ENCODE results near the gene SERPINC1. TPM values are rescaled to one million over a fixed set of nuclear protein-coding genes. Genes with fewer than 3 reads are reported as not detected.
"Not testable (repeated sequence)": the region's sequence is repeated elsewhere in the genome, so short reads cannot be mapped to it uniquely, and the experiment has no call there.

The SERPINC1 gene
- polyA plus RNA-seq: 0.14 to 0.26 TPM (median 0.18 TPM) in 3 replicates
- polyA plus RNA-seq (2011; ENCODE audit: low read depth): 0.36 TPM
- 0.06 and 0.17 TPM in 2 replicates for polyA plus RNA-seq (2011; cell fraction: cytosol; rRNA removed)
- polyA plus RNA-seq (2011; cell fraction: nucleus; rRNA removed): 0.59 and 0.72 TPM in 2 replicates
- 0.09 and 0.17 TPM in 2 replicates for polyA plus RNA-seq (2012; ENCODE audit: low replicate concordance)
- 0.43 TPM in 1 of 3 replicates, not detected in the others for polyA minus RNA-seq
- not detected for polyA minus RNA-seq (2011; cell fraction: cytosol; rRNA and poly(A)+ RNA removed)
- 0.54 TPM in 1 of 2 replicates, not detected in the other for polyA minus RNA-seq (2011; cell fraction: nucleus; rRNA and poly(A)+ RNA removed)

DNA sequence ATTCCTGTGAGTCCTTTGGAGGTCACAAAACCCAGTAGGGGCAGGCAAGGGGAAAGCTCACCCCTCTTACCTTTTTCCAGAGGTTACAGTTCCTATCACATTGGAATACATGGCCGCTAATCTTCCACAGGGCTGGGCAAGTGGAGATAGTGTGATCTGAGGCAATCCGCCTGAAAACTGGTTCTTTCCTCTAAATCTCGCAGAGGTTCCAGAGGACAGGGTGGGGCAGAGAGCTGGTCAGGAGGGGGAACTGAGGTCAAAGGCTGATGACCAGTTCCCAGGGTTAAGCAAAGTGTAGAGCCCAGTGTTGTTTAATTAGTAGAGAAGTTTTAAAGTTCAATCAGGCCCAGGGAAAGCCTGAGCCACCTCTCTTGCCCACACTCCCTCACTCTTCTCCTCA lies at the start of gene SERPINC1:
Gene SERPINC1 (minus strand): TSS at position 179 of the 400 bp plus-strand sequence. CDS start 68 bp downstream, at position 111.
- dilution Hi-C loops (cut with MboI; ENCODE audit: extremely low pct_ligation_motif_present, low sequenced_read_pairs): no loop called here
- Histone ChIP-seq H3K4me3 (ENCODE audit: control insufficient read depth in 2 of 3, extremely low read depth in 1 of 3, insufficient read depth in 2 of 3, low read depth in 1 of 3, low read length in 3 of 3) (no peak within 1 kb of the TSS), H3K27me3 (ENCODE audit: control insufficient read depth, extremely low read depth, insufficient read depth, low read length) (no peaks in the 10 kb centered on the region), H3K9me1 (ENCODE audit: control insufficient read depth, extremely low read depth, insufficient read depth, low read length) (no peaks in the 10 kb centered on the region), H3K4me2 (ENCODE audit: control insufficient read depth, extremely low read depth, insufficient read depth, low read depth, low read length) (no peak within 1 kb of the TSS), H3K79me2 (ENCODE audit: control insufficient read depth, insufficient read depth, low read length) (no peaks in the 10 kb centered on the region), H2AFZ (ENCODE audit: control insufficient read depth, low read length) (no peak within 1 kb of the TSS), H4K20me1 (ENCODE audit: control insufficient read depth, extremely low read depth, insufficient read depth, low read length) (no peaks in the 10 kb centered on the region), H3K4me1 (ENCODE audit: control insufficient read depth, extremely low read depth, insufficient read depth, low read length) (no peaks in the 10 kb centered on the region), H3K36me3 (ENCODE audit: control insufficient read depth in 2 of 2, extremely low read depth in 1 of 2, insufficient read depth in 2 of 2, low read length in 2 of 2) (no peaks in the 10 kb centered on the region), H3K9me3 (ENCODE audit: control insufficient read depth, low read depth, low read length) (no peaks in the 10 kb centered on the region), H3K27ac (ENCODE audit: control insufficient read depth, insufficient read depth, low read length) (no peak within 1 kb of the TSS), H3K9ac (ENCODE audit: control insufficient read depth, extremely low read depth, insufficient read depth, low read length) (no peak within 1 kb of the TSS)
- DNase-seq (ENCODE audit: low read depth, low spot score): no peak
- TF ChIP-seq, protein P1, sequence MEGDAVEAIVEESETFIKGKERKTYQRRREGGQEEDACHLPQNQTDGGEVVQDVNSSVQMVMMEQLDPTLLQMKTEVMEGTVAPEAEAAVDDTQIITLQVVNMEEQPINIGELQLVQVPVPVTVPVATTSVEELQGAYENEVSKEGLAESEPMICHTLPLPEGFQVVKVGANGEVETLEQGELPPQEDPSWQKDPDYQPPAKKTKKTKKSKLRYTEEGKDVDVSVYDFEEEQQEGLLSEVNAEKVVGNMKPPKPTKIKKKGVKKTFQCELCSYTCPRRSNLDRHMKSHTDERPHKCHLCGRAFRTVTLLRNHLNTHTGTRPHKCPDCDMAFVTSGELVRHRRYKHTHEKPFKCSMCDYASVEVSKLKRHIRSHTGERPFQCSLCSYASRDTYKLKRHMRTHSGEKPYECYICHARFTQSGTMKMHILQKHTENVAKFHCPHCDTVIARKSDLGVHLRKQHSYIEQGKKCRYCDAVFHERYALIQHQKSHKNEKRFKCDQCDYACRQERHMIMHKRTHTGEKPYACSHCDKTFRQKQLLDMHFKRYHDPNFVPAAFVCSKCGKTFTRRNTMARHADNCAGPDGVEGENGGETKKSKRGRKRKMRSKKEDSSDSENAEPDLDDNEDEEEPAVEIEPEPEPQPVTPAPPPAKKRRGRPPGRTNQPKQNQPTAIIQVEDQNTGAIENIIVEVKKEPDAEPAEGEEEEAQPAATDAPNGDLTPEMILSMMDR (optimal IDR thresholded peaks at IDR 0.05 in 1 of 3, IDR thresholded peaks at IDR 0.05 in 1 of 3, conservative IDR thresholded peaks at IDR 0.05 in 1 of 3; ENCODE audit: extremely low read depth in 1 of 3, insufficient read depth in 2 of 3, low read length in 3 of 3): no peak
- TF ChIP-seq EZH2 (IDR thresholded peaks at IDR 0.05; ENCODE audit: low read length): no peak
- no peak for FAIRE-seq

DNA sequence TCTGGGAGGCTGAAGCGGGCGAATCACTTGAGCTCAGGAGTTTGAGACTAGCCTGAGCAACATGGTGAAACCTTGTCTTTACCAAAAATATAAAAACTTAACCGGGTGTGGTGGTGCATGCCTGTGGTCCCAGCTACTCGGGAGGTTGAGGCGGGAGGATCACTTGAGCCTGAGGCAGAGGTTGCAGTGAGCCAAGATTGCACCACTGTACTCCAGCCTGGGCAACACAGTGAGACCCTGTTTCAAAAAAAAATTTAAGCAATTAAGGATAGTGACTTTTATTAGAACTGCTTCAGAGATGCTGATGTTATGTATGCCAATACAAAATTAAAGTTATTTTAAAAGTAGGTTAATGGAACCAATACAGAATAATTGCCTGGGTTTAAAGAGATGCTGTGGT lies 48.8 kb upstream of the SERPINC1 start:
- H3K27ac ChIP-seq (ENCODE audit: control insufficient read depth, insufficient read depth, low read length); H4K20me1 ChIP-seq (ENCODE audit: control insufficient read depth, extremely low read depth, insufficient read depth, low read length); H3K9ac ChIP-seq (ENCODE audit: control insufficient read depth, extremely low read depth, insufficient read depth, low read length); FAIRE-seq; DNase-seq (ENCODE audit: low read depth, low spot score); H2AFZ ChIP-seq (ENCODE audit: control insufficient read depth, low read length); H3K4me2 ChIP-seq (ENCODE audit: control insufficient read depth, extremely low read depth, insufficient read depth, low read depth, low read length); H3K4me1 ChIP-seq (ENCODE audit: control insufficient read depth, extremely low read depth, insufficient read depth, low read length); H3K79me2 ChIP-seq (ENCODE audit: control insufficient read depth, insufficient read depth, low read length); H3K9me1 ChIP-seq (ENCODE audit: control insufficient read depth, extremely low read depth, insufficient read depth, low read length); H3K27me3 ChIP-seq (ENCODE audit: control insufficient read depth, extremely low read depth, insufficient read depth, low read length); dilution Hi-C loops (cut with MboI; ENCODE audit: extremely low pct_ligation_motif_present, low sequenced_read_pairs); H3K4me3 ChIP-seq (ENCODE audit: control insufficient read depth in 2 of 3, extremely low read depth in 1 of 3, insufficient read depth in 2 of 3, low read depth in 1 of 3, low read length in 3 of 3); H3K9me3 ChIP-seq (ENCODE audit: control insufficient read depth, low read depth, low read length): not testable (repeated sequence)
- H3K36me3 ChIP-seq (ENCODE audit: control insufficient read depth in 2 of 2, extremely low read depth in 1 of 2, insufficient read depth in 2 of 2, low read length in 2 of 2): peaks cover 3 to 17% of the 10 kb centered on the region in 2 experiments

Measured in keratinocyte (primary cell).